GM21576 (cell line): ENCODE measurements around the gene ZNF428.

Experiments
- ATAC-seq: cut with Tn5 transposase; IDR thresholded peaks from one replicate; pipeline ENCODE4 v1.9.1; 2021; ENCODE audit warnings: mild to moderate bottlenecking, moderate library complexity; ENCODE audit not compliant: unreplicated experiment

The ZNF428 gene

GRCh38 chr19:43564800-43565199 lies 54.6 kb downstream of the ZNF428 start:
- no peak for ATAC-seq

GRCh38 chr19:43563816-43564457 lies 55.5 kb downstream of the ZNF428 start:
- no peak for ATAC-seq

- peak; percentile 61 for ATAC-seq
Observed at GRCh38 chr19:43562698-43563241, 56.7 kb downstream of the ZNF428 start.

GRCh38 chr19:43562226-43562697 lies 57.2 kb downstream of the ZNF428 start:
- ATAC-seq, result no peak

- no peak for ATAC-seq
Observed at GRCh38 chr19:43561139-43561970, 58.1 kb downstream of the ZNF428 start.

- ATAC-seq, result no peak
Observed at GRCh38 chr19:43560687-43561086, 58.7 kb downstream of the ZNF428 start.
